NCI-H2196 treated with DMSO at 0.1 percent for 48 hours (cell line): ENCODE results near the gene SHMT1.
"Not testable (repeated sequence)": the region's sequence is repeated elsewhere in the genome, so short reads cannot be mapped to it uniquely, and the experiment has no call there.

ENCODE experiments used
- DNase-seq: peaks from one replicate; lab custom pipeline; 2025; ENCODE audit not compliant: unreplicated experiment; lab: John Stamatoyannopoulos, UW

The SHMT1 gene

DNA sequence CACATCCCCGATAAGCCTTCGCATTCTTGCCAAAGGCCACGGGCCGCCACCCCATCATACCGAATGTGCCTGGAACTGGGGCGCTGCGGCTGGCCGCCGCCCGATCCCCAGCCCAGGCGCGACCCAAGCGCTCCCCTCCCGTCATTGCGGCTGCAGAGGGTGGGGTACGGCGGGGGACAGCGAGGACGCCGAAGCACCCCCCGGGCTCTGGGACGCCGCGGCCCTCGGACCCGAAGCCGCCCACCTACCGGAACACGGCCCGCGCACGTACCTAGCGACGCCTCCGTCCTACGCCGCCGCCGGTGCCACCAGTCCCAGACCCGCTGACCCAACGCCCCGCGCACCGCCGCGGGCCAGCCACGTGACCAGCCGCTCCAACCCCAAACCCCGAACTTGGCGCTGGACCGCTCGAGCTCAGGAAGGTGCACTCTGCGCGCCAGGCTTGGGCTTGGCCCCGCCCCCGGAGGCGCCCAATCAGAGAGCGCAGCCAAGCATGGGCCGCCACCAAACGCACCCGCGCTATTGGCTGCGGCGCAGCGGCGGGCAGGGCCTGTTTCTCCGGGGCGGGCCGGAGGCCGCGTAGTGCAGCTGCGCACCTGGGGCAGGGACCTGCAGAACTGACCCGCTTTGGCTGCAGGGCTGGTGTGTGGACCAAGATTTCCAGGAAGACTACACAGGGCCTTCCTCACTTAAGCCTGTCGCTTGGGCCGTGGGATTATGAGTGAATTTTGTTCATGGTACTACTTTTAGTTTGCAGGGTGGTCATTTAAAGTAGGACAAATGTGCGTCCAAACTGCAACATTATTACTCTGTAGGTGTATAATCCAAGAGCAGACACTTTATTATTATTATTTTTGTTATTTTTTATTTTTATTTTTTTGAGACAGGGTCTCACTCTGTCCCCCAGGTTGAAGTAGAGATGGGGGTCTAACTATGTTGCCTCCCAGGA, at the start of gene SHMT1:
TSS of gene SHMT1 (minus strand) at position 450 of the 949 bp plus-strand sequence. CDS start 7,569 bp downstream, outside the sequence.
- DNase-seq = peak; percentile 75

DNA sequence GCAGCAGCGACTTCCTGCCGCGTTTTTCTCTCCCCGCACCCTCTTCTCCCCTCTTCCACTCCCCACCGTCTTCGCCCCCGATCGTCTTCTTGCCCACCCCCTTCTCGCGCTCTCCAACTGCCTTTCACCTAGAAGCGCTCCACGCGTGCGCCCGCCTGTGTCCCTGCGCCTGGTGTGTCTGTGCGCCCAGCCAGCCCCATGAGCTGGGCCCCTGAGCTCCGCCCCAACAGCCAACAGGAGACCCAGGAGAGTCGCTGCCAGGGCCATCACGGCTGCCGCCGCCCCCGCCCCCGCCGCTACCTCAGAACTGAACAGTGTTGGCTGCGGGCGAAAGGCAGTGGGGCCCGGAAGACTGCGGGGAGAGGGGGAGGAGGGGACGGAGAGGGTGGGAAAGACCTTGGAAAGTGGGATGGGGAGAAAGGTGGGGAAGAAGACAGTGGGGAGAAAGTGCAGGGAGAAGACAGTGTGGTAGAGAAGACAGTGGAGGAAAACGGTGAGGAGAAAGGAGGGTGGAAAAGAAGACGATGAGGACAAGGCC, 48.7 kb upstream of the SHMT1 start:
- not testable (repeated sequence) for DNase-seq

DNA sequence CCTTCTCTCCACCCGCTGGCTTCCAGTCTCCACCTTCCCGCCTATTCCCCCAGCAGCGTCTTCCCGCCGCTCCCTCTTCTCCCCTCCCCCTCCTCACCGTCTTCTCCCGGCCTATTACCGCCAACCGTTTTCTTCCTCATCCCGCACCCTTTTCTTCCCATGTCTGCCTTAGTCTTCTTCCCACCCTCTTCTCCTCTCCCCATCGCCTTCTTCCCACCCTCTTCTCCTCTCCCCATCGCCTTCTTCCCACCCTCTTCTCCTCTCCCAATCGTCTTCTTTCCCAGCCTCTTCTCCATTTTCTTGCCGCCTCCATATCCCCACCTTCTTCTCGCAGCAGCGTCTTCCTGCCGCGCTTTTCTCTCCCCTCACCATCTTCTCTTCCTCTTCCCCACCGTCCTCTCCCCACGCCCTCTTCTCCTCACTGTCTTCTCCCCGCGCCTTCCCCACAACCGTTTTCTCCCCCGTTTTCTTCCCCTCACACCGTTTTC, 48.1 kb upstream of the SHMT1 start:
- not testable (repeated sequence) for DNase-seq

DNA sequence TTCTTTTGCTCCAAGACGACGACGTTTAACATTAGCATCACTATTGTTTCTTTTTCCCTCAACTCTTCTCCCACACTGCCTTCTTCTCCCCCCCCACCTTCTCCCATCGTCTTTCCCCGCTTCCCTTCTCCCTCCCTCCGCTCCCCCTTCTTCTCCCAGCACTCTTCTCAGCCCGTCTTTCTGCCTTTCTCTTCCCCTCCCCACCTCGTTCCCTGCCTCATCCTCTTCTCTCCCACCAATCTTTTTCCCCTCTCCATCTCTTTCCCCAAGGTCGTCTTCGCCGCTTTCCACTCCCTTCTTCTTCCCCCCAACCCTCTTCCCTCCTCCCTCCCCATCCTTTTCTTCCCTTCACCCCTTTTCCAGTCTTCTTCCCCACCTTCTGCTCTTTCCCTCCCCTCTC, 47.4 kb upstream of the SHMT1 start:
- DNase-seq = not testable (repeated sequence)

DNA sequence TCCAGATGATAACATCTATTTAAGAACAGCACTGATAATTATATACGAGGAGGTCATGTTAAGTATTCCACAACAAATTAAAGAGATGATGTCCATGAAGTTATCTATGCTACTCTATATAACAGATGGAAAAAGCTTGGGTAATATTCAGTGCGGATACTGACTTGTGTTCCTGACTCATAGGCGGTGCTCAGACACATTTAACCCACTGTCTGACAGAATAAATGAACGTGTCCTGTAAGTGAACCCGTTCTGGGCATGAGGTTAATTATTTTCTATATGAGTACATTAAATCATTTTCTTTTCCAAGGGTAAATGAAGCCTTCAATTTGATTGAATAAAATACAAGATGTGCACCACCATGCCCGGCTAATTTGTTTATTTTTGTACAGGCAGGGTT, 46.0 kb upstream of the SHMT1 start:
- not testable (repeated sequence) for DNase-seq

DNA sequence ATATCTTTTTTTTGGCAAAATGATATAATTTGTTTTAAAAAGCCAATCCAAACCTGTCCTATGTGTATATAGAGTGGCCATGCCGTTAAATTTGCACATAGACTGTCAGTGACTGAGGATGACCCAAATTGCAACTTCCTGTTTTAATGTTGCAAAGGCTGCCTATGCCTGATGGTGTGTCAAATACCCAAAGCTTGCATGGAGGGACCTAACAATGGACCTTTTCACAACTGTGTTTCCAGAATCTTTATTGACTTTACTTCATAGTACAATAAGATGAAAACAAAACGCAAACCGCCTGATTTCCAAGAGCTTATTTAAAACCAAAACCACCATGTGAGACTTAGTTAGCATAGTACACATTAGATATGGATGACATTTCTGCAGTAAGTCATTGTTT, 45.6 kb upstream of the SHMT1 start:
- DNase-seq = not testable (repeated sequence)

DNA sequence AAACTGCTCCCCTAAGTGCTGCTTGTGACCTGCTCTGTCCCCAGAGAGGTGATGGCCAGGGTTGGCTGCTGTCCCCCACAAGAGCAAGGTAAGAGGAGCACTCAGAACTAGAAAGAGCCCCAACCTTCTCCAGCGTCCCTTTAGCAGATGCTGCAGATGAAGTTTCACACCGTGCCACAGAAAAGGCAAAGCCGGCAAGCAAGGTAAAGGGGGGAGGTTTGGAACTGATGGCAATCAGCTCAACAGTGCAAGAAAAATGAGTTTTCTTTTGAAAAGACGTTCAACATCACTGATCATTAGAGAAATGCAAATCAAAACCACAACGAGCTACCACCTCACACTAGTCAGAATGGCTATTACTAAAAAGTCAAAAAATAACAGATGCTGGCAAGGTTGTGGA, 40.3 kb upstream of the SHMT1 start:
- not testable (repeated sequence) for DNase-seq

DNA sequence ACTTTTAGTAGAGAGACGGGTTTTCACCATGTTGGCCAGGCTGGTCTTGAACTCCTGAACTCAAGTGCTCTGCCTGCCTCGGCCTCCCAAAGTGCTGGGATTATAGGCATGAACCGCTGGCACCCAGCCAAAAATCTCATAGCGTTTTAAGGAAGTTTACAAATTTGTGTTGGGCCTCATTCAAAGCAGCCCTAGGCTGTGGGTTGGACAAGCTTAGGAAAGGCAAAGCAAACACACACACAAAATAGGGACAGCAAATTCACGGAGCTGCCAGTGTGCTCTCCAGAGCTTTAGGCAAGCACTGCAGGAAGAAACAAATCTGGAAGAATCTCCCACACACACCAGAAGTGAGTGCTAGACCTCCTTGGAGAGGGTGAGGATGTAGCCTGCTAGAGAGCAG, 39.8 kb upstream of the SHMT1 start:
- not testable (repeated sequence) for DNase-seq

DNA sequence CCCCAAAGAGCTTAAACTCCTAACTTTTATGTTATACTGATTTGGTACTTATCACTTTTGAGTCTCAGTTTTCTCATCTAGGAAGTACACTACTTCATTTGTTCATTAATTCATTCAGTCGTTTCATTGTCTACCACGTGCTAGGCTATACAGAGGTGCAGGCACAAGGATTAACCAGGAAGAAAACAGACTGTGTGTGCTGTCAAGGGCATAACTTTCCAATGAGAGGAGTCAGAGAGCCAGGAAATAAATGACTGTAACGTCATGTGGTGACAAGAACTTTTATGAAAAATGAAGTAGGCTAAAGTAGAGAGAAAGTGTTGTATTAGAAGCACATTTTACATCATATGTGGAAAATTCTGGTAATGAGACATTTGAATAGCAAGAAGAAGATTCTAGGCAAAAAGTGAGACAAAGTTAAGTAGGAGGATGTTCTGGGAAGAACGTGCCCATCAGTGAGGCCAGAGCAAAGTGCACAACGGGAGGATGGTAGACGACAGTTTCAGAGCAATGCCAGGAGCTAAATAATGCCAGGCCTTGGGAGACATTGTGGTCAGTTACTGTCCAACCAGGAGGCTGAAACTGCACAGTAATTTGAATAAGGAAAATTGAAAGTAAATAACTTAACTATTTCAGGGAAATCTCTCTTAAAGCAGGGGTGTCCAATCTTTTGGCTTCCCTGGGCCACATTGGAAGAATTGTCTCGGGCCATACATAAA, 38.7 kb upstream of the SHMT1 start:
- not testable (repeated sequence) for DNase-seq

DNA sequence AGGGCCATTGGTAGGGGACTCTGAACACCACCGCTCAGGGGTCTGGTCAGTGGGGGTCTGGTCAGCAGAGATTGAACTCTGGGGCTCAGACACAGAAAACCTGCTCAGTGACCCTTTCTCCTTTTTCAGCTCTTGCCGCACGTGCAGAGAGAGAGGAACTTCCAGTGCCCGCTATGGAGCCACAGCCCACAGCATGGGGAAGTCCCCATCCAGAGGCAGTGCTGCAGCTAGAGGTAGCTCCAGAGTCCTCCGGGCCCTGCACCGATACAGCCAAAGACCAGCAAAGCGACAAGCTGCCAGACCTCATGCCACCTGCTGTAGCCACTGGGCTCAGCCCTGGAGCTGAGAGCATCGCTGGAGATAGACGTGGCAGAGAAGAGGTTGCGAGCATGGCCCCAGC, 25.4 kb upstream of the SHMT1 start:
- not testable (repeated sequence) for DNase-seq

DNA sequence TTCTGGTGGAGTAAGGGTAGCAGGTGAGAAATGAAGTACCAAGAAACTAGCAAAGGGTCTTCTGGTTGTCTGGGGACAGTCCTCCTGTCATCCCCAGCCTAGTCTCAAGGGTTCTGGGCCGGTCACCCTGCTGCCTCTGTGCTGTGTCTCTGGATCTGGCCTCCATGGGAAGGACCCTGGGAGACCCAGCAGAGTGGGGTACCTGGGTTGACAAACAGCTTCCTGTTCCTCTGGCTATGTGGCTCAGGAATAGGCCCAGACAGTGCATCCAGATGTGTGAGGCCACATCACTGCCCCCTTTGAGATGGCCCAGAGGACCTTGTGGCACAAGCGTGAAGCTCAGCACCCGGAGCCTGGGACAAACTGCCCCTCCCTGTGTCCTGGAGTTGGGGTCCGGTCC, 24.9 kb upstream of the SHMT1 start:
- DNase-seq = not testable (repeated sequence)

DNA sequence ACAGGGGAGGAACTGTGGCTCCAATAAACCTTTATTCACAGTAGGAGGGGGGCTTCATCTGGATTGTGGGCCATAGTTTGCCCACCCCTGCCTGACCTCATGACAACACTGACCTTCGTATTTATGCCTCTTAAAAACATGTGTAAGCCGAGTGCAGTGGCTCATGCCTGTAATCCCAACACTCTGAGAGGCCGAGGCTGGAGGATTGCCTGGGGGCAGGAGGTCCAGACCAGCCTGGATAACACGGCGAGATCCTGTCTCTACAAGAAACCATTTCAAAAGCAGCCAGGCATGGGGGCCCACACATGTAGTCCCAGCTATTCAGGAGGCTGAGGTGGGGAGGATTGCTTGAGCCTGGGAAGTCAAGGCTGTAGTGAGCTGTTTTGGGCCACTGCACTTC, 24.2 kb upstream of the SHMT1 start:
- DNase-seq = not testable (repeated sequence)

DNA sequence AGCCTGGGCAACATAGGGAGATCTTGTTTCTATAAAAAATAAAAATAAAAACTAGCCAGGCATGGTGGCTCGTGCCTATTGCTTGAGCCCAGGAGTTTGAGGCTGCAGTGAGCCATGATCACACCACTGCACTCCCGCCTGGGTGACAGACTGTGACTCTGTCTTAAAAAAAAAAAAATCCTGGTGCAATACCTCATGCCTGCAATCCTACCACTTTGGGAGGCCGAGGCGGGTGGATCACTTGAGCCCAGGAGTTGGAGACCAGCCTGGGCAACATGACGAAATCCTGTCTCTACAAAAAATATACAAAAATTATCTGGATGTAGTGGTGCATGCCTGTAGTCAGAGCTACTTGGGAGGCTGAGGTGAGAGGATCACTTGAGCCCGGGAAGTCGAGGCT, 20.9 kb upstream of the SHMT1 start:
- DNase-seq = not testable (repeated sequence)

DNA sequence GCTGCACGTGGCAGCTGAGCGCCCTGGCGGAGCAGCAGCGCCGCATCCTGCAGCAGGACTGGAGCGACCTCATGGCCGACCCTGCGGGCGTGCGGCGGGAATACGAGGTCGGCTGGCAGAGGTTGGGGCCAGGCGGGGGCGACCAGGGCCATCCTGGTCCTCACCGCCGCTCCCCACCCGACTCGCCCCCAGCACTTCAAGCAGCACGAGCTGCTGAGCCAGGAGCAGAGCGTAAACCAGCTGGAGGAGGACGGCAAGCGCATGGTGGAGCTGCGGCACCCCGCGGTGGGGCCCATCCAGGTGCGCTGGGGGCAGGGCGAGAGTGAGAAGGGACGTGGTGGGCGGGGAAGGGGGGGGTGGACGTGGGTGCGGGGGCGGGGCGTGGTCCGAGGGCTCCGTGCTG, 19.7 kb upstream of the SHMT1 start:
- not testable (repeated sequence) for DNase-seq

DNA sequence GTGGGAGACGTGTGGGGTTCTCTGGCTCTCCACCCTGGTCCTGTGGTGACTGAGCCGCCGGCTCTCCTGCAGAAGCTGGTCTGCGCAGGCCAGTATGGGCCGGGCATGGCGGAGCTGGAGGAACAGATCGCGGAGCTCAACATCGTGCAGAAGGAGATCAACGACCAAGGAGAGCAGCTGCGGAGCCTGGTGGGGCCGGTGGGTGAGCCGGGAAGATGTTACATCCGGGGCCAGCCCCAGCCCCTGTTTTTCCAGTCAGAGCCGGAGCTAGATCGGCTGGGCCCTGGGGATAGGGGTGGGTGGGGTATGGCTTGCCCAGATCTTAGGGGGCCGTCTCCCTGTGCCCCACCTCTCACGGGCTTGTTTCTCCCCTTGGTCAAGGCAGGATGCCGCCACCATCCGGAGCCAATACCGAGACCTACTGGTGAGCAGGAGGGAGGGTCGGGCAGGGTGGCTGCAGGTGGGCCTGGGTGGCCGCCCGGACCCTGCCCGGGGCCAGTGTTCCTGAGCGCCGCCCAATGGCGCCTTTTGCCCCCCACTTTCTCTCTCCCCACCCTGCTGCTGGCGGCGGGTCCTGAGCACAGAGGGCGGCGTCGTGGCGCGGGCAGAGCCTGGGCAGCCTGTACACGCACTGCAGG, 19.2 kb upstream of the SHMT1 start:
- no peak for DNase-seq

DNA sequence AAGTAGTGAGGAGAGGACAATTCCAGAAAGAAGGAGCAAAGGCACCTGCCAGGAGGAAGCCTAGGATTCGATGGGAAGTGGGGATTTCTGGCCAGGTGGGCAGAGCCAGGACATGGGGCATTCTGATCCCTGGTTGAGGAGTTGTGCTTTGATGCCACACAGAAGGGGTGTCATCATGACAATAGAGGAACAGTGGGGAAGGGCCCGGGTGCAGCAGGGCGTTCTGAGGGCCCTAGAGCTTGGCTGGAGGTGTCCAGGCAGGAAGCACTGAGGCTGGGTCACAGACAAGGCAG, 18.5 kb upstream of the SHMT1 start:
- DNase-seq = no peak

DNA sequence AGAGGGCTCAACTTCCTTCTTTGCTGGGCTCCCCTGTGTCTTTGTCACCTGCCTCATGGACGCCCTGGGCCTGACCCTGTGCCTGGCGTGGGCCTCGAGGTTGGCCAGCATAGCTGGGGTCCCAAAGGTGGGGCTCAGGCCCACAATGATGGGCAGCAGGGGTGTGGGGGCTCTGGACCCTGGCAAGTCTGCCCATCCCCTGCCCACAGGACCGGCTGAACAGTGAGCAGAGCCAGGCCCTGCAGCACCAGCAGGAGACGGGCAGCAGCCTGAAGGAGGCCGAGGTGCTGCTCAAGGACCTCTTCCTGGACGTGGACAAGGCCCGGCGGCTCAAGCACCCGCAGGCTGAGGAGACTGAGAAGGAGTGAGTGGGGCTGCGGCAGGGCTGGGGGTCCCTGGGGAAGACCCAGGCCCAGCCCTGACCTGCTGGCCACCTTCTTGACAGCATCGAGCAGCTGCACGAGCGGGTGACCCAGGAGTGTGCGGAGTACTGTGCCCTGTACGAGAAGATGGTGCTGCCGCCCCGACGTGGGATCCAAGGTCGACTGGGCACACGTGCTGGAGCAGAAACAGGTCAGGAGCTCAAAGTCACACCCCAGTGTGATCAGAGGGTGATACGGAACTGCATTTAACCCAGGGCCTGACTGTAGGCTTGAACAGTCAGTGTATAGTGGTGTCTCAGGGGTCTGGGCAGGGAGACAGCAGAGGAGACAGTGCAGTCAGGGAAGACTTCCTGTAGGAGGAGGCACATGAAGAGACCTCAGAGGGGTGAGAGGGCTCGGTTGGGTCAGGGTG, 18.0 kb upstream of the SHMT1 start:
- DNase-seq = no peak

DNA sequence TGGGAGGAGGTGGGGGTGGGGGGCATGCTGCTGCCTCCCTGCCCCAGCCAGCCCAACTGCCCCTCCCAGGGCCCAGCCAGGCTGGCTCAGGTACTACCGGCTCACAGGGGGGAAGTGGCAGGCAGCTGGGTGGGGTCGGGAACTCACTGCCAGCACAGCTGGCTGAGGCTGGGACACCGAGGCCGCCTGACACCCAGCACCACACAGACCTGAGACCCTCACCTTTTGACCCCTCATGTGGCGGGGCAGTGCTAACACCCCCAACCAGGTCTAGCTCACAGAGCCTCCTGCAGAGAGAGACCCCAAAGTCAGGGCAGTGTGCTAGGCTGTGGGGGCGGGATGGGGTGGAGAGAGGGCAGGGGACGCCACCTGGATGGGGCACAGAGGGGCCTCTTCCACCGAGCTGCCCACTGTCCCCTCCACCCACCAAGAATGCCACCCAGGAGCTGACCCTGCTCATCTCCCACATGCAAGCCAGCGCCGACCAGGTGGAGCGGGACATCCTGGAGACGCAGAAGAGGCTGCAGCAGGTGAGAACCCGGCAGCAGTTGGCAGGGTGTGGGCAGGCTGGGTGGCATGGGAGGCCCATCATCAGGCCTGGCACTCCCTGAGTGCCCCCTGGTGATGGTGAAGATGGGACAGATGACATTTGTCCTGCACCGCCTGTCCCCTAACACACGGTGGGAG, 17.3 kb upstream of the SHMT1 start:
- DNase-seq = no peak

DNA sequence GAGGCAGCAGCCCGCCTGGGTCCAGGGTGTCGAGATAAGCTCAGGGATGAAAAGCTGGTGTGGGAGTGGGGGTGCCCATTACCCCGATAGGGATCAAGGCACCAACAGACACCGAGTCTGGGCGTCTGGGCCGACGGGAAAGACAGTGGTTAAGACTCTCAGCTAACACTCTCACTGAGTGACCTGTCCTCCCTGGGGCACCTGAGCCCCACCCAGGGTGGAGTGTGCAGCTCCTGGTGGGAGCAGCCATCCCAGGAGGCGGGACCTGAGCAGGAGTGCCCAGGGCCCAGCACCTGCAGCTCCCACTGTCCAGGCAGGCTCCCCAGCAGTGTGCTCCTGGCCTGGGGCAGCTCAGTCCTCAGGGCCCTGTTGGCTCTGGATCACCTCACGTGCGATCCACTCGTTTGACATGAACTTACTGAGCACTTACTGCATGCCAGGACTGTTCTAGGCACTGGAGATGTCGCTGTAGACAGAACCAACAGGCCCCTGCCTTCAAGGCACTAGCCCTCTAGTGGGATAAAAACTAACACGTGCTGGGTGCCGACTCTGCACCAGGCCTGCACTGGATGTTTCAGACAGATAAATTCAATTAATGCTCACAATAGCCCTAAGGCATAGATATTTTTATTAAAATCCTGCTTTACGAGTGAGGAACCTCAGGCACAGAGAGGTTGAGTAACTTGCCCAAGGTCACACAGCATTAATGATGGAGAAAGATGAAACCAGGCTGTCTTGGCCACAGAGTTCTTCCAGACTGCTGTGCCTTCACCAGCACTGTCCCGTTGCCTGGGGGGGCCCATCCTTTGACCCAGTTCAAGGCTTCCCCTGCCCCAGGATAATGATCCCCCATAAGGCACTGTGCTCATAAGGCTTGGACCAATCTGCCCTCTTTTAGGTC, 16.1 kb upstream of the SHMT1 start:
- no peak for DNase-seq
